Loucy (cell line): ENCODE data around the gene CLIC2.

Source experiments
- H2AFZ ChIP-seq: fragments of 200-600 bp; sonication (generic); 2 replicates; pipeline ENCODE4 v1.6.0; 2016; ENCODE audit warnings: antibody characterized with exemption, mild to moderate bottlenecking, low read length, moderate library complexity
- H3F3A ChIP-seq: fragments of 200-600 bp; 2 replicates; pipeline ENCODE4 v1.6.0; 2016; ENCODE audit warnings: antibody characterized with exemption, low read depth, mild to moderate bottlenecking
- H3K27me3 ChIP-seq: fragments of 200-600 bp; sonication (generic); 2 replicates; pipeline ENCODE4 v1.6.1; 2014; ENCODE audit warnings: low read length, mild to moderate bottlenecking; ENCODE audit not compliant: insufficient read depth, poor library complexity, severe bottlenecking
- H3K36me3 ChIP-seq: fragments of 200-600 bp; sonication (generic); 2 replicates; pipeline ENCODE4 v1.6.1; 2016; ENCODE audit warnings: low read length; ENCODE audit not compliant: insufficient read depth
- H3K4me1 ChIP-seq: fragments of 200-600 bp; sonication (generic); 2 replicates; pipeline ENCODE4 v1.5.1; 2014; ENCODE audit warnings: low read length, mild to moderate bottlenecking; ENCODE audit not compliant: insufficient read depth, poor library complexity, severe bottlenecking
- H3K4me2 ChIP-seq: fragments of 200-600 bp; sonication (generic); 2 replicates; pipeline ENCODE4 v1.6.0; 2014; ENCODE audit warnings: antibody characterized with exemption, low read length, low read depth, mild to moderate bottlenecking; ENCODE audit not compliant: poor library complexity, severe bottlenecking
- H3K4me3 ChIP-seq: fragments of 200-600 bp; sonication (generic); 2 replicates; pipeline ENCODE4 v1.5.1; 2014; ENCODE audit warnings: low read length, mild to moderate bottlenecking, mixed read lengths; ENCODE audit not compliant: poor library complexity, severe bottlenecking
- H3K79me2 ChIP-seq: fragments of 200-600 bp; sonication (generic); 2 replicates; pipeline ENCODE4 v1.6.1; 2014; ENCODE audit warnings: low read length; ENCODE audit not compliant: insufficient read depth
- H3K9ac ChIP-seq: fragments of 200-600 bp; sonication (generic); 2 replicates; pipeline ENCODE4 v1.6.0; 2014; ENCODE audit warnings: mild to moderate bottlenecking, low read depth, low read length, moderate library complexity; ENCODE audit not compliant: poor library complexity, severe bottlenecking
- H3K9me2 ChIP-seq: fragments of 200-600 bp; sonication (generic); replicated peaks from 2 replicates; pipeline ENCODE4 v1.6.1; 2016; ENCODE audit warnings: low read depth, low read length, mixed read lengths
- H3K9me3 ChIP-seq: fragments of 200-600 bp; sonication (generic); 2 replicates; pipeline ENCODE4 v1.6.1; 2014; ENCODE audit warnings: mild to moderate bottlenecking, antibody characterized with exemption, low read length, low read depth; ENCODE audit not compliant: insufficient read depth
- H4K20me1 ChIP-seq: fragments of 200-600 bp; sonication (generic); 2 replicates; pipeline ENCODE4 v1.6.0; 2014; ENCODE audit warnings: antibody characterized with exemption, low read length, mild to moderate bottlenecking; ENCODE audit not compliant: insufficient read depth, poor library complexity, severe bottlenecking
- EZH2phosphoT487 ChIP-seq: fragments of 200-600 bp; IDR thresholded peaks from 2 replicates; pipeline ENCODE4 v1.6.1; 2018; ENCODE audit warnings: antibody characterized with exemption, mild to moderate bottlenecking, moderate library complexity, borderline replicate concordance
- TF ChIP-seq, protein P1 (sequence below): fragments of 200-600 bp; sonication (generic); conservative IDR thresholded peaks from 2 replicates; pipeline ENCODE4 v1.5.1; 2014; ENCODE audit warnings: mild to moderate bottlenecking, antibody characterized with exemption, low read length

The CLIC2 gene

DNA sequence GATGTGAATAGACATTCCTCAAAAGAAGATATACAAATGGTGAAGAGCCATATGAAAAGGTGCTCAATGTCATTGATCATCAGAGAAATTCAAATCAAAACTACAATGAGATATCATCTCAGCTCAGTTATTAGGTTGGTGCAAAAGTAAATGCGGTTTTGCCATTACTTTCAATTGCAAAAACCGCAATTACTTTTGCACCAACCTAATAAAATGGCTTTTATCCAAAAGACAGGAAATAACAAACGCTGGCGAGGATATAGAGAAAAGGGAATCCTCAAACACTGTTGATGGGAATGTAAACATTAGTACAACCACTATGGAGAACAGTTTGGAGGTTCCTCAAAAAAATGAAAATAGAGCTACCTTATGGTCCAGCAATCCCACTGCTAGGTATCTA is 5.1 kb downstream of the CLIC2 start:
- Histone ChIP-seq H3K36me3 (no peaks in the 10 kb centered on the region), H3K4me2 (no peak overlapping the region), H3K9me3 (no peaks in the 10 kb centered on the region), H4K20me1 (no peaks in the 10 kb centered on the region), H3F3A (no peaks in the 10 kb centered on the region), H3K9ac (no peak overlapping the region), H3K79me2 (no peaks in the 10 kb centered on the region), H3K4me1 (no peaks in the 10 kb centered on the region), H3K27me3 (no peaks in the 10 kb centered on the region), H3K9me2 (no peaks in the 10 kb centered on the region), H3K4me3 (no peak overlapping the region), H2AFZ (no peak overlapping the region)
- TF ChIP-seq EZH2phosphoT487: no peak
- TF ChIP-seq, protein P1, sequence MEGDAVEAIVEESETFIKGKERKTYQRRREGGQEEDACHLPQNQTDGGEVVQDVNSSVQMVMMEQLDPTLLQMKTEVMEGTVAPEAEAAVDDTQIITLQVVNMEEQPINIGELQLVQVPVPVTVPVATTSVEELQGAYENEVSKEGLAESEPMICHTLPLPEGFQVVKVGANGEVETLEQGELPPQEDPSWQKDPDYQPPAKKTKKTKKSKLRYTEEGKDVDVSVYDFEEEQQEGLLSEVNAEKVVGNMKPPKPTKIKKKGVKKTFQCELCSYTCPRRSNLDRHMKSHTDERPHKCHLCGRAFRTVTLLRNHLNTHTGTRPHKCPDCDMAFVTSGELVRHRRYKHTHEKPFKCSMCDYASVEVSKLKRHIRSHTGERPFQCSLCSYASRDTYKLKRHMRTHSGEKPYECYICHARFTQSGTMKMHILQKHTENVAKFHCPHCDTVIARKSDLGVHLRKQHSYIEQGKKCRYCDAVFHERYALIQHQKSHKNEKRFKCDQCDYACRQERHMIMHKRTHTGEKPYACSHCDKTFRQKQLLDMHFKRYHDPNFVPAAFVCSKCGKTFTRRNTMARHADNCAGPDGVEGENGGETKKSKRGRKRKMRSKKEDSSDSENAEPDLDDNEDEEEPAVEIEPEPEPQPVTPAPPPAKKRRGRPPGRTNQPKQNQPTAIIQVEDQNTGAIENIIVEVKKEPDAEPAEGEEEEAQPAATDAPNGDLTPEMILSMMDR: no peak

DNA sequence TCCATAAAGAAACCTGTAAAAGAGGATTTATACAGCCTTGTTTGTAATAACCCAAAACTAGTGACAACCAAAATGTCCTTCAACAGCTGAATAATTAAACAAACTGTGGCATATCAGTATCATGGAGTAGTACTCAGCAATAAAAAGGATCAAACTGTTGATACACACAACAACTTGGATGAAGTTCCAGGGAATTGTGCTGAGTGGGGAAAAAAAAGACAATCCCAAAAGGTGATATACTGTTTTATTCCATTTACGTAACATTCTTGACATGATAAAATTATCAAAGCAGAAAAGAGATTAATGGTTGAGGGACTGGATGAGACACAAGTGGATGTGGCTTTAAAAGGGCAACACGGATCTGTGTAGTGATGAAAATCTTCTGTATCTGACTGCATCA is 7.8 kb downstream of the CLIC2 start:
- no peaks in the 10 kb centered on the region for H4K20me1 ChIP-seq
- no peak overlapping the region for H2AFZ ChIP-seq
- TF ChIP-seq EZH2phosphoT487: no peak
- TF ChIP-seq, protein P1: no peak
- no peak overlapping the region for H3K9ac ChIP-seq
- H3F3A ChIP-seq: no peaks in the 10 kb centered on the region
- no peaks in the 10 kb centered on the region for H3K9me3 ChIP-seq
- no peaks in the 10 kb centered on the region for H3K27me3 ChIP-seq
- H3K4me2 ChIP-seq: no peak overlapping the region
- no peaks in the 10 kb centered on the region for H3K4me1 ChIP-seq
- H3K79me2 ChIP-seq: no peaks in the 10 kb centered on the region
- H3K36me3 ChIP-seq: no peaks in the 10 kb centered on the region
- no peaks in the 10 kb centered on the region for H3K9me2 ChIP-seq
- H3K4me3 ChIP-seq: no peak overlapping the region

GRCh38 chrX:155314260-155314659 is 20.2 kb downstream of the CLIC2 start:
- Histone ChIP-seq H3F3A (no peaks in the 10 kb centered on the region), H3K36me3 (no peaks in the 10 kb centered on the region), H4K20me1 (no peaks in the 10 kb centered on the region), H3K4me3 (no peak overlapping the region), H2AFZ (no peak overlapping the region), H3K9ac (no peak overlapping the region), H3K79me2 (no peaks in the 10 kb centered on the region), H3K9me2 (no peaks in the 10 kb centered on the region), H3K4me1 (no peaks in the 10 kb centered on the region), H3K27me3 (no peaks in the 10 kb centered on the region), H3K9me3 (no peaks in the 10 kb centered on the region), H3K4me2 (no peak overlapping the region)
- TF ChIP-seq EZH2phosphoT487: no peak
- TF ChIP-seq, protein P1: no peak
